ENCODE measurements around the gene MMEL1.
"Not testable (repeated sequence)": the region's sequence is repeated elsewhere in the genome, so short reads cannot be mapped to it uniquely, and the experiment has no call there.

The MMEL1 gene

GRCh38 chr1:2628191-2628932 is 4.5 kb downstream of the MMEL1 start:
- DNase-seq: no peak

GRCh38 chr1:2627746-2628145 is 5.1 kb downstream of the MMEL1 start:
- no peak for DNase-seq

GRCh38 chr1:2625748-2626147 is 7.1 kb downstream of the MMEL1 start:
- not testable (repeated sequence) for DNase-seq

GRCh38 chr1:2625311-2625710 is 7.5 kb downstream of the MMEL1 start:
- no peak for DNase-seq

GRCh38 chr1:2624735-2625300 is 8.0 kb downstream of the MMEL1 start:
- DNase-seq: no peak

- no peak for DNase-seq
Measured at GRCh38 chr1:2623571-2624337, 9.1 kb downstream of the MMEL1 start.

- no peak for DNase-seq
Measured at GRCh38 chr1:2617971-2618470, 14.8 kb downstream of the MMEL1 start.

- no peak for DNase-seq
Measured at GRCh38 chr1:2614145-2614544, 18.7 kb downstream of the MMEL1 start.

GRCh38 chr1:2612591-2613365 is 20.0 kb downstream of the MMEL1 start:
- DNase-seq: no peak

GRCh38 chr1:2611621-2612437 is 21.0 kb downstream of the MMEL1 start:
- DNase-seq: peak; percentile 89

GRCh38 chr1:2611031-2611501 is 21.8 kb downstream of the MMEL1 start:
- DNase-seq: peak; percentile 90

- DNase-seq: no peak
Measured at GRCh38 chr1:2610036-2610959, 22.5 kb downstream of the MMEL1 start.

GRCh38 chr1:2609319-2610035 is 23.3 kb downstream of the MMEL1 start:
- DNase-seq: no peak

GRCh38 chr1:2607641-2608091 is 25.1 kb downstream of the MMEL1 start:
- DNase-seq: no peak

GRCh38 chr1:2606881-2607621 is 25.8 kb downstream of the MMEL1 start:
- no peak for DNase-seq

- no peak for DNase-seq
Measured at GRCh38 chr1:2606396-2606880, 26.4 kb downstream of the MMEL1 start.

GRCh38 chr1:2605509-2606395 is 27.1 kb downstream of the MMEL1 start:
- DNase-seq: no peak
